Right lobe of liver (tissue), 6 donors: ENCODE results near the gene ZMYND11. TPM values are rescaled to one million over a fixed set of nuclear protein-coding genes. Genes with fewer than 3 reads are reported as not detected.
A peak's percentile ranks its signal among the peaks of the same experiment; 100 is the strongest.

Source experiments
- ATAC-seq, 4 donors: fragments of 200-7000 bp; cut with Tn5 transposase; one replicate each; pipeline ENCODE4 v1.9.1; 2020; ENCODE audit warnings: mild to moderate bottlenecking in 4 of 4, moderate library complexity in 4 of 4
- DNase-seq, 3 donors: peaks; one replicate each; pipeline ENCODE4 v3.0.0-alpha.2; 2020
- H3K27ac ChIP-seq, 3 donors: fragments of 200-600 bp; one replicate each; pipeline ENCODE4 v1.8.0; 2022
- H3K27me3 ChIP-seq, 2 donors: fragments of 200-600 bp; one replicate each; pipeline ENCODE4 v1.8.0; 2022
- H3K36me3 ChIP-seq, 4 donors: fragments of 200-600 bp; sonication (generic) in 1 of 4; one replicate each; pipeline versions ENCODE4 v1.5.1 to v1.8.0; 2017 to 2022; ENCODE audit warnings: control low read depth in 1 of 4
- H3K4me1 ChIP-seq, 4 donors: fragments of 200-600 bp; sonication (generic) in 1 of 4; one replicate each; pipeline versions ENCODE4 v1.5.1 to v1.8.0; 2017 to 2022; ENCODE audit warnings: control low read depth in 1 of 4
- H3K4me3 ChIP-seq, 3 donors: fragments of 200-600 bp; one replicate each; pipeline ENCODE4 v1.8.0; 2022
- H3K9me3 ChIP-seq, 4 donors: fragments of 200-600 bp; sonication (generic) in 1 of 4; one replicate each; pipeline versions ENCODE4 v1.5.1 to v1.8.0; 2017 to 2022; ENCODE audit warnings: control low read depth in 1 of 4
- POLR2A ChIP-seq: fragments of 450-650 bp; IDR thresholded peaks from one replicate; pipeline ENCODE4 v1.6.1; 2017; ENCODE audit warnings: antibody characterized with exemption, mild to moderate bottlenecking
- WGBS: methylation state at CpG from one replicate; pipeline ENCODE4 v1.1.6; 2018; ENCODE audit warnings: low coverage, low lambda C conversion rate; ENCODE audit not compliant: insufficient coverage; ENCODE audit errors: missing lambda C conversion rate; 5-methylcytosine and 5-hydroxymethylcytosine counted together
- intact Hi-C, 2 donors: fragments of 100-400 bp; cut with DNase I; formaldehyde crosslinking; loops; one replicate each; pipeline versions ENCODE4 v1.11.2 to v1.14.1; 2022
- total RNA-seq, 6 experiments: library from RNA; depleted of rRNA in 2 of 6; stranded (reverse); fragments of >200 nt in 2 of 6; fragmentation: NEBNext Ultra II Directional in 3 of 6; extraction: Animal tissue kit (Norgen Biotek cat#: 25700) in 3 of 6; gene quantifications; one replicate each; pipeline versions ENCODE4 v1.1.0 to v1.2.4, GENCODE V29; 2016 to 2023
- TF ChIP-seq, protein P1 (sequence below), 4 donors: fragments of 200-600 bp in 3 of 4; fragments of 450-650 bp in 1 of 4; IDR thresholded peaks; one replicate each; pipeline versions ENCODE4 v1.5.1 to v1.8.0; 2016 to 2022; ENCODE audit warnings: antibody characterized with exemption in 4 of 4, mild to moderate bottlenecking in 2 of 4
- donor health status: DM: no; HTN: yes; CAD: no.
- donor health status: DM: no; HTN: no; CAD: no.
- donor health status: DM: no; HTN: no; CAD: no.
- donor health status: DM: no; HTN: yes; CAD: no.
- donor health status: DM: no; HTN: yes; CAD: no.

ZMYND11 gene
- total RNA-seq, 6 experiments from 2014 or later, result 22.5 to 30.6 (median 24.4) TPM

DNA sequence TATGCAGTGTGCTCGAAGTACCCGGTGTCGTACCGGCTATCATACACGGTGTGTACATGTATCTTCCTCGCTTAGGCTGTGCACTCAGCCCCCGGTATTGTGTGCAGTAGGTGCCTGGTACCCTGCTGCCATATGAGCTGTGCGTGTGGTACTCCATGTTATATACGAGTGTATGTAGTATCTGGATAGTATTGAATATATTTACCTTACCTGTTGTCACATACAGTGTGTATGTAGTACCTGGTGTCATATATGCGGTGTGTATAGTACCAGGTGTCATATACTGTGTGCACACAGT is 1.2 kb downstream of the ZMYND11 start:
- peaks cover 0 to 14% (median 4%) of the 10 kb centered on the region in 4 donors for H3K4me1 ChIP-seq
- TF ChIP-seq POLR2A, result no peak
- TF ChIP-seq, protein P1, sequence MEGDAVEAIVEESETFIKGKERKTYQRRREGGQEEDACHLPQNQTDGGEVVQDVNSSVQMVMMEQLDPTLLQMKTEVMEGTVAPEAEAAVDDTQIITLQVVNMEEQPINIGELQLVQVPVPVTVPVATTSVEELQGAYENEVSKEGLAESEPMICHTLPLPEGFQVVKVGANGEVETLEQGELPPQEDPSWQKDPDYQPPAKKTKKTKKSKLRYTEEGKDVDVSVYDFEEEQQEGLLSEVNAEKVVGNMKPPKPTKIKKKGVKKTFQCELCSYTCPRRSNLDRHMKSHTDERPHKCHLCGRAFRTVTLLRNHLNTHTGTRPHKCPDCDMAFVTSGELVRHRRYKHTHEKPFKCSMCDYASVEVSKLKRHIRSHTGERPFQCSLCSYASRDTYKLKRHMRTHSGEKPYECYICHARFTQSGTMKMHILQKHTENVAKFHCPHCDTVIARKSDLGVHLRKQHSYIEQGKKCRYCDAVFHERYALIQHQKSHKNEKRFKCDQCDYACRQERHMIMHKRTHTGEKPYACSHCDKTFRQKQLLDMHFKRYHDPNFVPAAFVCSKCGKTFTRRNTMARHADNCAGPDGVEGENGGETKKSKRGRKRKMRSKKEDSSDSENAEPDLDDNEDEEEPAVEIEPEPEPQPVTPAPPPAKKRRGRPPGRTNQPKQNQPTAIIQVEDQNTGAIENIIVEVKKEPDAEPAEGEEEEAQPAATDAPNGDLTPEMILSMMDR (IDR thresholded peaks at IDR 0.05), result no peak
- no peaks in the 10 kb centered on the region for H3K9me3 ChIP-seq
- H3K27me3 ChIP-seq, result no peaks in the 10 kb centered on the region
- H3K36me3 ChIP-seq, result no peaks in the 10 kb centered on the region
- intact Hi-C loops, result no loop called here
- peak overlapping the region; percentile 86 to 97 (median 88) for H3K27ac ChIP-seq
- 4% methylated on average over 9 of the region's 10 CpGs for WGBS
- H3K4me3 ChIP-seq, result peak overlapping the region; percentile 57 to 78 (median 75)
- peak in 3 of 4 donors; percentile 18 to 30 (median 21) for ATAC-seq
- no peak for DNase-seq

DNA sequence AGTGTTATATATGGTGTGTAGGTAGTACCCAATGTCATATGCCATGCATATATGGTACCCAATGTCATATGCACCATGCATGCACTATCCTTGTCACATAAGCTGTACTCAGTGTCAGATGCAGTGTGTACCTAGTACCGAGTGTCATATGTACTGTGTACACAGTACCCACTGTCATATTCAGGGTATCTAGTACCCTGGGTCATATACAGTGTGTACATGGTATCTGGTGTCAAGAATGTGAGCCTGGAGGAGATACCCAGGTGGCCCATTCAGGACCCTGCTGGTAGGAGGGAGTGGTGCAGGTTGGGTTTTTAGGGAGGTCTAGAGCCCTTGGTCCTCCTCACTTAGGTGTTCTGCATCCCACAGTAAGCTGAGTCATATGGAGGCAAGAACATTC is 1.8 kb downstream of the ZMYND11 start:
- peak in 1 of 4 donors; percentile 14 for ATAC-seq
- H3K27me3 ChIP-seq, result no peaks in the 10 kb centered on the region
- 80% methylated on average over 1 of the region's 1 CpG for whole genome bisulfite sequencing
- peaks cover 0 to 14% (median 4%) of the 10 kb centered on the region in 4 donors for H3K4me1 ChIP-seq
- no peaks in the 10 kb centered on the region for H3K36me3 ChIP-seq
- H3K4me3 ChIP-seq, result peak overlapping the region in 1 of 3 donors; percentile 78
- no peak overlapping the region for H3K27ac ChIP-seq
- DNase-seq, result no peak
- intact Hi-C loops, result no loop called here
- no peaks in the 10 kb centered on the region for H3K9me3 ChIP-seq
- no peak for TF ChIP-seq POLR2A
- TF ChIP-seq, protein P1 (IDR thresholded peaks at IDR 0.05), result peak in 1 of 4 donors; percentile 9

DNA sequence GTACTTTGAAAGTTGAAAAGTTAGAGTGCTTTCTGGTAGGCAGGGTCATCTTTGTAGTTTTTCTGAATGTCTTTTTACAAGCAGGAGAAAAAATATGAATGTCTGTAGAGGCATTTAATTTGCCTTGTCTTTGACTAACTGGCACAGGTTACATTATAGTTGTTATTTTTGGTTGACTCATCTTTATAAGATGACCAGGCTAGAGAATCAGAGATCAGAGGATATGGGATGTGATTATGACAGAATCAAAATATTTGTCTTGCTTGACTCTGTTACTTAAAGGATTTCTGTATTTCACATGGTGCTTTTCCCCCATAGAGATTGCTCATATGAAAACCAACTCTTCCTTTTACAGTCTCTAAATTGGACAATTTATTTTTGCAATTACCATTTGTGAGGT is 2.4 kb downstream of the ZMYND11 start:
- peaks cover 0 to 14% (median 4%) of the 10 kb centered on the region in 4 donors for H3K4me1 ChIP-seq
- DNase-seq (no peak), ATAC-seq (no peak)
- H3K27ac ChIP-seq, result no peak overlapping the region
- intact Hi-C loops, result no loop called here
- no peaks in the 10 kb centered on the region for H3K36me3 ChIP-seq
- TF ChIP-seq, protein P1 (IDR thresholded peaks at IDR 0.05), result no peak
- no peak for TF ChIP-seq POLR2A
- H3K9me3 ChIP-seq, result no peaks in the 10 kb centered on the region
- H3K27me3 ChIP-seq, result no peaks in the 10 kb centered on the region
- H3K4me3 ChIP-seq, result no peak overlapping the region

DNA sequence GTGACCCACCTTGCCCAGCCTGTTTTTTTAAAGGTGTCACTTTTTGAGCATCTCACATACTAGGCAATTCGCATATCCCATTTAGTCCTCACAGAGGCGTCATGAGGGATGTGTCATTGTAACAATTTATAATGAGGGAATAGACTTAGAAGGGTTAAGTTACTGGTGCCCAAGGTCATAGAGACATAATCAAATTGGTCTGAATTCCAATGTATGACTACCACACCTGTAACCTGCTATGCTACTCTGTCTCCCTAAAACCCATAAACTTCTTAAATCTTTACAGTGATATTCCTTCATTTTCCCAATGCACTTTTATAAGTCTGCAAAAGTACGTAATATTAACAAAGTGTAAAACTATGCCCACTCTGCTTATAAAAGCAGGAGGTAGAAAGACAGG is 7.1 kb downstream of the ZMYND11 start:
- ATAC-seq (no peak), DNase-seq (no peak)
- Histone ChIP-seq H3K27ac (no peak overlapping the region), H3K9me3 (no peaks in the 10 kb centered on the region), H3K4me3 (no peak overlapping the region), H3K4me1 (peaks cover 0 to 4% (median 0%) of the 10 kb centered on the region in 4 donors), H3K27me3 (no peaks in the 10 kb centered on the region), H3K36me3 (no peaks in the 10 kb centered on the region)
- WGBS, result 91% methylated on average over 3 of the region's 3 CpGs
- TF ChIP-seq, protein P1 (IDR thresholded peaks at IDR 0.05), result no peak
- no peak for TF ChIP-seq POLR2A
- intact Hi-C loops, result no loop called here

DNA sequence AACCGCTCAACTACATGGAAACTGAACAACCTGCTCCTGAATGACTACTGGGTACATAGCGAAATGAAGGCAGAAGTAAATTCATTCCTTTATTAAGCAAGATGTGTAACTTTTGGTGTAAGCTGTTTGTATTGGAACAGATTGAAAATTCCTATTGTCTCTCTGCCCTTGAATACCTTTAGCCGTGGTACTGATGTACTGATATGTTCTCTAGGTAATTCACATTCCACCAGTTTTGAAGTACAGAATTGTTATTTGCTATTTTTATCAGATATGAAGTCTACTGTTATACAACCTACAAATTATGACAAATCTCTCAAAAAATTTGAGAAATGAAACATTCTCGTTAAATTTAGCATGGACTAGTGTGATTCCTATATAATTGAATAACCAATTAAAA is 17.7 kb downstream of the ZMYND11 start:
- no peak for TF ChIP-seq POLR2A
- TF ChIP-seq, protein P1 (IDR thresholded peaks at IDR 0.05), result no peak
- ATAC-seq (peak in 2 of 4 donors; percentile 28), DNase-seq (no peak)
- H3K36me3 ChIP-seq, result no peaks in the 10 kb centered on the region
- WGBS, result 68% methylated on average over 4 of the region's 4 CpGs
- H3K27ac ChIP-seq, result no peak overlapping the region
- H3K4me1 ChIP-seq, result no peaks in the 10 kb centered on the region
- no peak overlapping the region for H3K4me3 ChIP-seq
- H3K27me3 ChIP-seq, result no peaks in the 10 kb centered on the region
- H3K9me3 ChIP-seq, result no peaks in the 10 kb centered on the region
- intact Hi-C loops, result no loop called here
